GM06990 (cell line): ENCODE data around the gene MRPL48.

Experiments
- DNase-seq: peaks from one replicate; pipeline ENCODE4 v3.0.0-alpha.2; 2011; ENCODE audit not compliant: insufficient read length; ENCODE audit errors: extremely low read depth
- H3K27me3 ChIP-seq: replicated peaks from 2 replicates; pipeline ENCODE4 v1.6.0; 2011; ENCODE audit warnings: low read length; ENCODE audit not compliant: control insufficient read depth, insufficient read depth
- H3K36me3 ChIP-seq: 2 replicates; pipeline ENCODE4 v1.5.1; 2011; ENCODE audit warnings: low read length; ENCODE audit not compliant: control insufficient read depth, insufficient read depth
- H3K4me3 ChIP-seq: replicated peaks from 2 replicates; pipeline ENCODE4 v1.5.1; 2011; ENCODE audit warnings: low read depth, mild to moderate bottlenecking, control low read depth, low read length
- TF ChIP-seq, protein P1 (sequence below): IDR thresholded peaks from 2 replicates; pipeline ENCODE4 v1.5.1; 2011; ENCODE audit warnings: low read length, control low read depth, mild to moderate bottlenecking, inconsistent platforms; ENCODE audit not compliant: insufficient read depth, poor library complexity, severe bottlenecking

Gene MRPL48

DNA sequence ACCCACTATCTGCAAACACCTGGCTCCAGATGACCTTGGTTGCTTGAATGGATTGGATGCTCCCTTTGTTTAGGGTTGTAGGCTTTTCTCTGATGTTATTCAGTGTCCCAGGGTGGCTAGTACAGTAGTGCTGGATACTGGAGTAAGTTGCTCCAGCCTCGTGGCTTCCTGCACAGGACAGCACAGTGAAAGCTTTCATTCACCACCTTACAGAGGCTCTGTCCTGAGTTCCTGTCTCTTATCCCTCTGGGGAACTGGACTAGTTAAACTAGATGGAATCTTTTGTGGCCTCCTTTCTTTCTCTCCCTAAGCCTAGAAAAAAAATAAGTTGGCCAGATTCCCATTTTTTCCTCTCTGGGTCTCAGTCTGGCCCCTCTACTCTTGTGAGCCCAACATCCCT lies 42.6 kb downstream of the MRPL48 start:
- TF ChIP-seq, protein P1, sequence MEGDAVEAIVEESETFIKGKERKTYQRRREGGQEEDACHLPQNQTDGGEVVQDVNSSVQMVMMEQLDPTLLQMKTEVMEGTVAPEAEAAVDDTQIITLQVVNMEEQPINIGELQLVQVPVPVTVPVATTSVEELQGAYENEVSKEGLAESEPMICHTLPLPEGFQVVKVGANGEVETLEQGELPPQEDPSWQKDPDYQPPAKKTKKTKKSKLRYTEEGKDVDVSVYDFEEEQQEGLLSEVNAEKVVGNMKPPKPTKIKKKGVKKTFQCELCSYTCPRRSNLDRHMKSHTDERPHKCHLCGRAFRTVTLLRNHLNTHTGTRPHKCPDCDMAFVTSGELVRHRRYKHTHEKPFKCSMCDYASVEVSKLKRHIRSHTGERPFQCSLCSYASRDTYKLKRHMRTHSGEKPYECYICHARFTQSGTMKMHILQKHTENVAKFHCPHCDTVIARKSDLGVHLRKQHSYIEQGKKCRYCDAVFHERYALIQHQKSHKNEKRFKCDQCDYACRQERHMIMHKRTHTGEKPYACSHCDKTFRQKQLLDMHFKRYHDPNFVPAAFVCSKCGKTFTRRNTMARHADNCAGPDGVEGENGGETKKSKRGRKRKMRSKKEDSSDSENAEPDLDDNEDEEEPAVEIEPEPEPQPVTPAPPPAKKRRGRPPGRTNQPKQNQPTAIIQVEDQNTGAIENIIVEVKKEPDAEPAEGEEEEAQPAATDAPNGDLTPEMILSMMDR = no peak
- no peak for DNase-seq
- Histone ChIP-seq H3K4me3 (no peak overlapping the region), H3K27me3 (no peaks in the 10 kb centered on the region), H3K36me3 (no peaks in the 10 kb centered on the region)

DNA sequence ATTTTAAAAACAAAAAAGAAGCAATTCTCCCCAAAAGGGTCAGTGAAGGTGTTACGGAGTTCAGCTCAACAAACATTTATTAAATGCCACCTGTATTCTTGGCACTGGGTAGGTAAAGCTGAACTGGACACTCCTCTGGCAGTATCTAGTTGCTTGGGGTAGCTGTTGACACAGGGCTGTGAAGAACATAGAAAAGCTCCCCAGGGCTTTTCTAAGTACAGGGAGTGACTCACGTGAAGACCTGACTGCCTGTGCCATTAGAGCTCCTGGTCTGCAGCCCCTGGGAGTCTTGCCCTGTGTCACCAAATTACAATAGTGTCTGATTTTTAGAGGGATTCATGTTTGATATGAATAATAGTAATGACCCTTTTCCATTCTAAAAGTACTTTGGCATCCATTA lies 45.4 kb downstream of the MRPL48 start:
- DNase-seq = no peak
- Histone ChIP-seq H3K4me3 (no peak overlapping the region), H3K27me3 (no peaks in the 10 kb centered on the region), H3K36me3 (no peaks in the 10 kb centered on the region)
- TF ChIP-seq, protein P1 = no peak

DNA sequence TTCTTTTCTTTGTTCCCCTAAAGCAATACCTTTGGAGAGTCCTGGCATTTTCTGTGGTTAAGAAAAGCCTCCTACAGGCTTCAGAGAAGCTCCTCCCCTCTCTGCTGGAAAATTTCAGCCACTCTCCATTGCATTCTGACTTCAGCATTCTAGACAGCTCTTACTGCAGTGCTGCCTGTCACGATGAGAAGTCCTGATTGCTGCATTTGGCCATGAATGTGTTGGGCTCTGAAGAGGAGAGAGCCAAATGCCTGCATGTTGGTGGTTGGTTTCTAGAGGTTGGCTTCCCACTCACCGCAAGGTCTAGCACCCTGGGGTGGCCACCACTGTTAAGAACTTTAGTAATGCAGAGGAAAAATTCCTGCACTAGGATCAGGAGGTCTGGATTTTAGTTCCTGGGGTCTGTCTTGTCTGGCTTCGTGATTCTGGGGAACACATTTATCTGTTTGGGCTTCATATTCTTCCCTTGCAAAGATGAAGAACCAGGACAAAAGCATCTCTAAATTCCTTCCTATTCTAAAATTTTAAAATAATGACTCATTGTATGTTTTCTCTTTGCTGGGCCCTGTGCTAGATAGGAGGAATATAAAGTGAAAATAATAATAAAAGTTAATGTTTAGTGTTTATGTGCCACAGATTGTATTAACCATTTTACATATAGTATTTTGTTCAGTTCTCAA lies 50.9 kb downstream of the MRPL48 start:
- TF ChIP-seq, protein P1 = no peak
- Histone ChIP-seq H3K36me3 (no peaks in the 10 kb centered on the region), H3K27me3 (no peaks in the 10 kb centered on the region), H3K4me3 (no peak overlapping the region)
- no peak for DNase-seq

DNA sequence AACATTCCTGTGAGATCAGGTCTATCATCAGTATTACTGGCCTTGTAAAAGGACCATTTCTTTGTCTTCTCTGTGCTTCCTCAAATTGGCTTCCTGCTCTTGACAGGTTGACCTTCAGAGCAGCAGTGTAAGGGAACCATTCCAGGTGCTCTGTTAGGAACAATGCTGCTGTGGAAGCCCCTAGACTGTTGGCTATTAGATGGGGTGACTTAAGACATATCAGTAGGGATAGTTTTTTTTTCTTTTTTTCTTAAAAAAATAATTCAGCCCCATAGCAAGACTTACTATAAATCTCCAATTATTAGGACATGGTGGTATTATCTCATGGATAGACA lies 51.4 kb downstream of the MRPL48 start:
- TF ChIP-seq, protein P1 = no peak
- DNase-seq = no peak
- H3K36me3 ChIP-seq = no peaks in the 10 kb centered on the region
- H3K27me3 ChIP-seq = no peaks in the 10 kb centered on the region
- no peak overlapping the region for H3K4me3 ChIP-seq

DNA sequence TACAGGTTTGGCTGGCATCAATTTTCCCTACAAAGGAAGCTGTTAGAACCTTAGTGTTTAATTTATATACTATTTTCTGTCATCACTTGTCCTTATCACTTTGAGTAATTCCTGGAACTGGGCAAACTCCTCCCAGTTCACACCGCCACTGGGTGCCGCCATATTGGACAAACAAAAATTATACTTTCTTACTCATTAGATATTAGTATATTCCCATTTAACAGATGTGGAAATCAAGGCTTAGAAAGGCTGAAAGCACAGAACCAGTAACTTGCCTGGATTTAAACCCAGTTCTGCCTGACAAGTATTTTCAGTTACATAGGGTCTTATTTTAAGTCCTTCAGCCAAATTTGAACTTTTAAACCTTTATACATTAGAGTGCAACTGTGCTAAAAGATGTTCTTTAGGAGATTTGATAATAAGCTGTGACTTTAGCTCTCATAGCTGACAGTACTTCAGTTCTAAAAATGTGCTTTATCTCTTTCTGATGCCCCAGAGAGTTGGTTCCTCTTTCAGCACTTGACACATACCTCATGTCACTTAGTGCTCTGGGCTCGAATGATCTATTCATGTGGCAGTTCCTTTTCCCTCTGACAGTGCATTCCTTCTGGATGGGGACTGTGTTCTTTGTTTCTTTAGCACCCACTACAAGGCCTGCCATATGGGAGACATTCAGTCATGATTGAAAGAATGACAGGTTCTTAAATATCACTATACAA lies 63.5 kb downstream of the MRPL48 start:
- no peak for DNase-seq
- Histone ChIP-seq H3K36me3 (no peaks in the 10 kb centered on the region), H3K4me3 (no peak overlapping the region), H3K27me3 (no peaks in the 10 kb centered on the region)
- TF ChIP-seq, protein P1 = no peak

DNA sequence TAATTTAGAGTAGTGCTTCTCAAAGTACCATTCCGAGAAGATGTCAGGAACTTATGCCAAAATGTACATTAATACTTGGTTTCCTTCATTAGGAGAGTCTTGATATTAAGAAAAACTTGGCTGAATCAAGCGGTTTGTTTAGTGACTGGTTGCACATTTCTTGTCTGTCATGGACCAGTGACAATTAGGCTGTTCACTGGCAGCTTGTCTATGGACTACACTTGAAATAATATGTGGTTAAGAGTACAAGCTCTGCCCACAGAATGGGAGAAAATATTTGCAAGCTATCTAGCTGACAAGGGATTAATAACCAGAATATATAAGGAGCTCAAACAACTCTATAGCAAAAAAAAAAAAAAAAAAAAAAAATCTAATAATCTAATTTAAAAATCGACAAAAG lies 64.4 kb downstream of the MRPL48 start:
- H3K27me3 ChIP-seq = no peaks in the 10 kb centered on the region
- TF ChIP-seq, protein P1 = no peak

More for the DNA sequence above, 64.4 kb downstream of the MRPL48 start:
- Histone ChIP-seq H3K4me3 (no peak overlapping the region), H3K36me3 (no peaks in the 10 kb centered on the region)
- DNase-seq = no peak
